Suprapubic skin (tissue), 4 donors: ENCODE measurements around the gene SHISA9. TPM values are rescaled to one million over a fixed set of nuclear protein-coding genes. Genes with fewer than 3 reads are reported as not detected.

ENCODE experiments used
- DNase-seq, 2 donors: peaks; one replicate each; pipeline ENCODE4 v3.0.0-alpha.2; 2019; ENCODE audit warnings: low spot score in 2 of 2
- H3K27ac ChIP-seq: fragments of 200-600 bp; sonication (generic); one replicate; pipeline ENCODE4 v1.5.1; 2019
- H3K27me3 ChIP-seq: fragments of 200-600 bp; sonication (generic); one replicate; pipeline ENCODE4 v1.5.1; 2019
- H3K36me3 ChIP-seq: fragments of 200-600 bp; sonication (generic); one replicate; pipeline ENCODE4 v1.5.1; 2019
- H3K4me1 ChIP-seq: fragments of 200-600 bp; sonication (generic); one replicate; pipeline ENCODE4 v1.5.1; 2019
- H3K4me3 ChIP-seq: fragments of 200-600 bp; sonication (generic); one replicate; pipeline ENCODE4 v1.5.1; 2019; ENCODE audit warnings: mild to moderate bottlenecking
- H3K9me3 ChIP-seq: fragments of 200-600 bp; sonication (generic); one replicate; pipeline ENCODE4 v1.5.1; 2019
- EP300 ChIP-seq: sonication (generic); formaldehyde crosslinking; IDR thresholded peaks from one replicate; pipeline ENCODE4 v1.6.1; 2017; ENCODE audit warnings: antibody characterized with exemption
- POLR2A ChIP-seq, 2 donors: fragments of 450-650 bp; IDR thresholded peaks; one replicate each; pipeline ENCODE4 v1.6.1; 2017; ENCODE audit warnings: antibody characterized with exemption in 2 of 2, mild to moderate bottlenecking in 2 of 2, moderate library complexity in 2 of 2
- POLR2AphosphoS5 ChIP-seq, 3 donors: sonication (generic); formaldehyde crosslinking; IDR thresholded peaks; one replicate each; pipeline ENCODE4 v1.6.1; 2017; ENCODE audit warnings: antibody characterized with exemption in 3 of 3
- WGBS: methylation state at CpG from one replicate; pipeline ENCODE4 v1.1.5; 2018; 5-methylcytosine and 5-hydroxymethylcytosine counted together
- total RNA-seq, 4 donors: library from RNA; depleted of rRNA; stranded (reverse); fragments of >200 nt; gene quantifications; one replicate each; pipeline ENCODE4 v1.1.0, GENCODE V29; 2016
- TF ChIP-seq, protein P1 (sequence below), 2 donors: fragments of 200-600 bp in 1 of 2; fragments of 450-650 bp in 1 of 2; sonication (generic) in 1 of 2; IDR thresholded peaks; one replicate each; pipeline ENCODE4 v1.5.1; 2016 to 2019; ENCODE audit warnings: antibody characterized with exemption in 2 of 2, mild to moderate bottlenecking in 1 of 2, moderate library complexity in 1 of 2

The SHISA9 gene
- total RNA-seq, 4 donors from 2014 or later: 0.26 to 1.9 (median 1.2) TPM

GRCh38 chr16:13046061-13046821 lies 144.8 kb downstream of the SHISA9 start:
- H3K4me3 ChIP-seq: no peak overlapping the region
- H3K9me3 ChIP-seq: peaks cover 5% of the 10 kb centered on the region
- 75% methylated on average over 3 of the region's 3 CpGs for WGBS
- H3K4me1 ChIP-seq: no peaks in the 10 kb centered on the region
- no peak overlapping the region for H3K27ac ChIP-seq
- no peaks in the 10 kb centered on the region for H3K27me3 ChIP-seq
- no peaks in the 10 kb centered on the region for H3K36me3 ChIP-seq
- no peak for TF ChIP-seq EP300
- no peak for TF ChIP-seq POLR2AphosphoS5 (IDR thresholded peaks at IDR 0.05)
- TF ChIP-seq, protein P1, sequence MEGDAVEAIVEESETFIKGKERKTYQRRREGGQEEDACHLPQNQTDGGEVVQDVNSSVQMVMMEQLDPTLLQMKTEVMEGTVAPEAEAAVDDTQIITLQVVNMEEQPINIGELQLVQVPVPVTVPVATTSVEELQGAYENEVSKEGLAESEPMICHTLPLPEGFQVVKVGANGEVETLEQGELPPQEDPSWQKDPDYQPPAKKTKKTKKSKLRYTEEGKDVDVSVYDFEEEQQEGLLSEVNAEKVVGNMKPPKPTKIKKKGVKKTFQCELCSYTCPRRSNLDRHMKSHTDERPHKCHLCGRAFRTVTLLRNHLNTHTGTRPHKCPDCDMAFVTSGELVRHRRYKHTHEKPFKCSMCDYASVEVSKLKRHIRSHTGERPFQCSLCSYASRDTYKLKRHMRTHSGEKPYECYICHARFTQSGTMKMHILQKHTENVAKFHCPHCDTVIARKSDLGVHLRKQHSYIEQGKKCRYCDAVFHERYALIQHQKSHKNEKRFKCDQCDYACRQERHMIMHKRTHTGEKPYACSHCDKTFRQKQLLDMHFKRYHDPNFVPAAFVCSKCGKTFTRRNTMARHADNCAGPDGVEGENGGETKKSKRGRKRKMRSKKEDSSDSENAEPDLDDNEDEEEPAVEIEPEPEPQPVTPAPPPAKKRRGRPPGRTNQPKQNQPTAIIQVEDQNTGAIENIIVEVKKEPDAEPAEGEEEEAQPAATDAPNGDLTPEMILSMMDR (IDR thresholded peaks at IDR 0.05): no peak
- no peak for TF ChIP-seq POLR2A (IDR thresholded peaks at IDR 0.05)
- DNase-seq: no peak

DNA sequence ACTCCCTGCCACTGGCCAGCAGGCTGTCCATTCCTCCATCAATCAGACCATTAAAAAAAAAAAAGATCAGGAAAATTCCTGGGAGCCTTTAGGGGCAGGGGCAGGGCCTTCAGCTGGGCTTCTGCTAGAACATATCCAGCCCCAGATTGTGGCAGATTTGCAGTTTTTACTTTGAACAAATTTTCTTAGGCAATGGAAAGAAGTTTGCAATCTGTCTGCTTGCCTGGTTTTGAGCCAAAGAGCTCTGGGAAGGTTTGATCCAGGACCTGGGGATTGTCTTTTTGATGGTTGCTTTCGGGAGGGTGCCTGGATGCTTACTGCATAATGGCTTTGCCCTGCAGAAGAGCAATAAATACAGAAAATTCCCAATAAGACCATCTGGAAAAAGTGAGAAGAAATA lies 145.9 kb downstream of the SHISA9 start:
- Histone ChIP-seq H3K27ac (no peak overlapping the region), H3K4me3 (no peak overlapping the region), H3K27me3 (no peaks in the 10 kb centered on the region), H3K4me1 (no peaks in the 10 kb centered on the region), H3K9me3 (peaks cover 5% of the 10 kb centered on the region), H3K36me3 (no peaks in the 10 kb centered on the region)
- TF ChIP-seq POLR2A (IDR thresholded peaks at IDR 0.05): no peak
- no peak for TF ChIP-seq POLR2AphosphoS5 (IDR thresholded peaks at IDR 0.05)
- TF ChIP-seq, protein P1 (IDR thresholded peaks at IDR 0.05): no peak
- TF ChIP-seq EP300: no peak
- no peak for DNase-seq
- WGBS: 65% methylated on average over 1 of the region's 1 CpG

DNA sequence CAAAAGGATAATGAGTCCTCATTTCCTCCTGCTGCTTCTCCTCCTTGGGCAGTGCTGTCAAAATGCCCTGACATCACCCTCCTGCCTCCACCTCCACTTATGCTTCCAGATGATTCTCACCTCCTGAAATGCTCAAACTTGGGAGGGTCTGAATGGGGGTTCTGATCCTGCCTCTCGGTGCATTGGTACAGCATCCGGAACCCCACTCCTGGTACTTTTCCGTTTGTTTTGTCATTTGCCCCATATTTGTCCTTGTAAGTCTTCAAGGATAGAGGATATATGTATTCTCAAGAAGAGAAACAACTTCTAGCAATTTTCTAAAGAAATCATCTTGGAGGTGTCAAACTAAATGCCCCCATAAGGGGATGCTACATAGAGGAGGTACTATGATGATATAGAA lies 148.3 kb downstream of the SHISA9 start:
- Histone ChIP-seq H3K9me3 (peaks cover 5% of the 10 kb centered on the region), H3K36me3 (no peaks in the 10 kb centered on the region), H3K4me3 (no peak overlapping the region), H3K27ac (no peak overlapping the region), H3K4me1 (no peaks in the 10 kb centered on the region), H3K27me3 (no peaks in the 10 kb centered on the region)
- 94% methylated on average over 3 of the region's 3 CpGs for WGBS
- no peak for TF ChIP-seq EP300
- no peak for TF ChIP-seq POLR2AphosphoS5 (IDR thresholded peaks at IDR 0.05)
- TF ChIP-seq, protein P1 (IDR thresholded peaks at IDR 0.05): no peak
- TF ChIP-seq POLR2A (IDR thresholded peaks at IDR 0.05): no peak
- DNase-seq: no peak

GRCh38 chr16:13052431-13052830 lies 151.0 kb downstream of the SHISA9 start:
- TF ChIP-seq, protein P1 (IDR thresholded peaks at IDR 0.05): no peak
- no peak for TF ChIP-seq POLR2A (IDR thresholded peaks at IDR 0.05)
- TF ChIP-seq EP300: no peak
- TF ChIP-seq POLR2AphosphoS5 (IDR thresholded peaks at IDR 0.05): no peak
- no peak overlapping the region for H3K4me3 ChIP-seq
- no peaks in the 10 kb centered on the region for H3K36me3 ChIP-seq
- H3K9me3 ChIP-seq: peaks cover 5% of the 10 kb centered on the region
- H3K27ac ChIP-seq: no peak overlapping the region
- DNase-seq: no peak
- H3K4me1 ChIP-seq: no peaks in the 10 kb centered on the region
- H3K27me3 ChIP-seq: no peaks in the 10 kb centered on the region
- WGBS: 56% methylated on average over 1 of the region's 1 CpG

DNA sequence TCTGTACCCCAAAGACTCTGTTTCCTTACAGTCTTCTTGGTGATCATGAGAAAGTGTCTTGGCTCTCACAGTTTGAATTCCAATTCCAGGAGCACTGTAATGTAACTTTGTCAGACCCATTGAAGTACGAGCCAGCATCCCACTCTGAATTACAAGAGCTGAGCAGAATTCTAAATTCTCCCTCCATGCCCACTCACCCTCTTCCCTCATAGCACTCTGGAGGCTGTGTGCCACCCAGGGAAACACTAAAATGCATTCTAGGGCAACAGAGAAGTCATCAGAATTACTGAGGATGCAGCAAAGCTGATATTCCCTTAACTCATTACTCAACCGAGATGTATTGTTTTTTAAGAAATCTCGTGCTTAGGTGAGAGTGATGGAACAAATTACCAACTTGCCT lies 154.1 kb downstream of the SHISA9 start:
- no peak overlapping the region for H3K27ac ChIP-seq
- 84% methylated on average over 3 of the region's 3 CpGs for WGBS
- H3K27me3 ChIP-seq: no peaks in the 10 kb centered on the region
- H3K36me3 ChIP-seq: no peaks in the 10 kb centered on the region
- no peak overlapping the region for H3K4me3 ChIP-seq
- no peak for DNase-seq
- H3K9me3 ChIP-seq: no peaks in the 10 kb centered on the region
- TF ChIP-seq, protein P1 (IDR thresholded peaks at IDR 0.05): no peak
- TF ChIP-seq POLR2A (IDR thresholded peaks at IDR 0.05) (no peak), EP300 (no peak), POLR2AphosphoS5 (IDR thresholded peaks at IDR 0.05) (no peak)
- H3K4me1 ChIP-seq: no peaks in the 10 kb centered on the region
